ENCODE data around the gene RPL4.

Gene RPL4

GRCh38 chr15:66494262-66494661 lies 10.4 kb downstream of the RPL4 start:
- Histone ChIP-seq H3K4me2 (no peak overlapping the region), H3K36me3 (peaks cover 84% of the 10 kb centered on the region), H3K4me3 (no peak overlapping the region), H4K20me1 (peaks cover 22% of the 10 kb centered on the region), H3K27ac (no peak overlapping the region), H3K9ac (no peak overlapping the region), H3K9me3 (no peaks in the 10 kb centered on the region), H3K27me3 (no peaks in the 10 kb centered on the region), H3K4me1 (peaks cover 22% of the 10 kb centered on the region)
- no peak for TF ChIP-seq Cebpa-rat (IDR thresholded peaks at IDR 0.05)

GRCh38 chr15:66491846-66492245 lies 12.8 kb downstream of the RPL4 start:
- no peak overlapping the region for H3K4me3 ChIP-seq
- no peak for TF ChIP-seq Cebpa-rat (IDR thresholded peaks at IDR 0.05)
- H3K36me3 ChIP-seq: peaks cover 96% of the 10 kb centered on the region
- no peak overlapping the region for H3K4me2 ChIP-seq
- peaks cover 7% of the 10 kb centered on the region; the same call in 1 of the 2 replicates for H4K20me1 ChIP-seq
- H3K9ac ChIP-seq: no peak overlapping the region
- H3K4me1 ChIP-seq: peaks cover 8% of the 10 kb centered on the region
- H3K27me3 ChIP-seq: no peaks in the 10 kb centered on the region
- no peaks in the 10 kb centered on the region for H3K9me3 ChIP-seq
- no peak overlapping the region for H3K27ac ChIP-seq

GRCh38 chr15:66489179-66489791 lies 15.4 kb downstream of the RPL4 start:
- no peak overlapping the region for H3K27ac ChIP-seq
- H3K4me3 ChIP-seq: no peak overlapping the region
- no peaks in the 10 kb centered on the region for H3K9me3 ChIP-seq
- H3K9ac ChIP-seq: no peak overlapping the region
- H3K27me3 ChIP-seq: no peaks in the 10 kb centered on the region
- no peak overlapping the region for H3K4me2 ChIP-seq
- peaks cover 99% of the 10 kb centered on the region for H3K36me3 ChIP-seq
- TF ChIP-seq Cebpa-rat (IDR thresholded peaks at IDR 0.05): no peak
- peaks cover 7% of the 10 kb centered on the region; the same call in 1 of the 2 replicates for H4K20me1 ChIP-seq
- H3K4me1 ChIP-seq: no peaks in the 10 kb centered on the region

- peaks cover 96% of the 10 kb centered on the region for H3K36me3 ChIP-seq
Observed at GRCh38 chr15:66488525-66488924, 16.1 kb downstream of the RPL4 start.

GRCh38 chr15:66486887-66487286 lies 17.8 kb downstream of the RPL4 start:
- Histone ChIP-seq H3K27me3 (no peaks in the 10 kb centered on the region), H3K9ac (no peak overlapping the region), H3K9me3 (no peaks in the 10 kb centered on the region), H4K20me1 (peaks cover 4% of the 10 kb centered on the region; the same call in 1 of the 2 replicates), H3K4me1 (no peaks in the 10 kb centered on the region), H3K27ac (no peak overlapping the region), H3K4me2 (no peak overlapping the region), H3K4me3 (no peak overlapping the region), H3K36me3 (peaks cover 96% of the 10 kb centered on the region)
- TF ChIP-seq Cebpa-rat (IDR thresholded peaks at IDR 0.05): no peak

More at GRCh38 chr15:66488525-66488924, 16.1 kb downstream of the RPL4 start:
- H3K4me1 ChIP-seq: no peaks in the 10 kb centered on the region
- no peaks in the 10 kb centered on the region for H3K9me3 ChIP-seq
- no peak overlapping the region for H3K27ac ChIP-seq
- peaks cover 7% of the 10 kb centered on the region; the same call in 1 of the 2 replicates for H4K20me1 ChIP-seq
- no peak for TF ChIP-seq Cebpa-rat (IDR thresholded peaks at IDR 0.05)
- H3K4me2 ChIP-seq: no peak overlapping the region
- no peak overlapping the region for H3K4me3 ChIP-seq
- no peak overlapping the region for H3K9ac ChIP-seq
- H3K27me3 ChIP-seq: no peaks in the 10 kb centered on the region

- H3K27ac ChIP-seq: no peak overlapping the region
- TF ChIP-seq Cebpa-rat (IDR thresholded peaks at IDR 0.05): no peak
- H3K9ac ChIP-seq: no peak overlapping the region
- no peaks in the 10 kb centered on the region for H3K4me1 ChIP-seq
- no peaks in the 10 kb centered on the region for H3K9me3 ChIP-seq
- no peaks in the 10 kb centered on the region for H3K27me3 ChIP-seq
- H4K20me1 ChIP-seq: no peaks in the 10 kb centered on the region
- peaks cover 87% of the 10 kb centered on the region for H3K36me3 ChIP-seq
- H3K4me3 ChIP-seq: no peak overlapping the region
- no peak overlapping the region for H3K4me2 ChIP-seq
Observed at GRCh38 chr15:66484539-66485112, 20.0 kb downstream of the RPL4 start.

- Histone ChIP-seq H3K4me3 (no peak overlapping the region), H3K36me3 (peaks cover 73% of the 10 kb centered on the region), H4K20me1 (no peaks in the 10 kb centered on the region), H3K4me2 (no peak overlapping the region), H3K27me3 (no peaks in the 10 kb centered on the region), H3K4me1 (no peaks in the 10 kb centered on the region), H3K9ac (no peak overlapping the region), H3K9me3 (no peaks in the 10 kb centered on the region), H3K27ac (no peak overlapping the region)
- no peak for TF ChIP-seq Cebpa-rat (IDR thresholded peaks at IDR 0.05)
Observed at GRCh38 chr15:66483131-66483566, 21.5 kb downstream of the RPL4 start.

- H3K4me1 ChIP-seq: no peaks in the 10 kb centered on the region
- TF ChIP-seq Cebpa-rat (IDR thresholded peaks at IDR 0.05): no peak
- H3K36me3 ChIP-seq: peaks cover 66% of the 10 kb centered on the region
- H4K20me1 ChIP-seq: 0 out of 2 replicates have a peak, but pooled peaks cover 4% of the 10 kb centered on the region
- H3K27ac ChIP-seq: no peak overlapping the region
- H3K27me3 ChIP-seq: no peaks in the 10 kb centered on the region
- H3K4me2 ChIP-seq: no peak overlapping the region
- H3K9ac ChIP-seq: no peak overlapping the region
- no peak overlapping the region for H3K4me3 ChIP-seq
- H3K9me3 ChIP-seq: no peaks in the 10 kb centered on the region
Observed at GRCh38 chr15:66482539-66482938, 22.1 kb downstream of the RPL4 start.

- Histone ChIP-seq H3K27me3 (no peaks in the 10 kb centered on the region), H3K4me3 (no peak overlapping the region), H3K36me3 (peaks cover 59% of the 10 kb centered on the region), H3K9me3 (no peaks in the 10 kb centered on the region), H3K4me2 (no peak overlapping the region), H3K9ac (no peak overlapping the region), H3K27ac (no peak overlapping the region), H4K20me1 (peaks cover 16% of the 10 kb centered on the region; the same call in 1 of the 2 replicates), H3K4me1 (no peaks in the 10 kb centered on the region)
- TF ChIP-seq Cebpa-rat (IDR thresholded peaks at IDR 0.05): no peak
Observed at GRCh38 chr15:66481107-66481856, 23.4 kb downstream of the RPL4 start.

GRCh38 chr15:66480267-66480666 lies 24.4 kb downstream of the RPL4 start:
- Histone ChIP-seq H3K9ac (no peak overlapping the region), H3K9me3 (no peaks in the 10 kb centered on the region), H4K20me1 (peaks cover 16% of the 10 kb centered on the region; the same call in 1 of the 2 replicates), H3K4me2 (no peak overlapping the region), H3K36me3 (peaks cover 50% of the 10 kb centered on the region), H3K4me3 (no peak overlapping the region), H3K27me3 (no peaks in the 10 kb centered on the region), H3K4me1 (no peaks in the 10 kb centered on the region), H3K27ac (no peak overlapping the region)
- TF ChIP-seq Cebpa-rat (IDR thresholded peaks at IDR 0.05): no peak

All from BLaER1 (cell line).